ENCODE data around the gene BRCA2. TPM values are rescaled to one million over a fixed set of nuclear protein-coding genes. Genes with fewer than 3 reads are reported as not detected.
"Not testable (repeated sequence)": the region's sequence is repeated elsewhere in the genome, so short reads cannot be mapped to it uniquely, and the experiment has no call there.

Gene BRCA2
- polyA plus RNA-seq, 4 donors = under 0.01 to 3.9 (median 1.2) TPM

DNA sequence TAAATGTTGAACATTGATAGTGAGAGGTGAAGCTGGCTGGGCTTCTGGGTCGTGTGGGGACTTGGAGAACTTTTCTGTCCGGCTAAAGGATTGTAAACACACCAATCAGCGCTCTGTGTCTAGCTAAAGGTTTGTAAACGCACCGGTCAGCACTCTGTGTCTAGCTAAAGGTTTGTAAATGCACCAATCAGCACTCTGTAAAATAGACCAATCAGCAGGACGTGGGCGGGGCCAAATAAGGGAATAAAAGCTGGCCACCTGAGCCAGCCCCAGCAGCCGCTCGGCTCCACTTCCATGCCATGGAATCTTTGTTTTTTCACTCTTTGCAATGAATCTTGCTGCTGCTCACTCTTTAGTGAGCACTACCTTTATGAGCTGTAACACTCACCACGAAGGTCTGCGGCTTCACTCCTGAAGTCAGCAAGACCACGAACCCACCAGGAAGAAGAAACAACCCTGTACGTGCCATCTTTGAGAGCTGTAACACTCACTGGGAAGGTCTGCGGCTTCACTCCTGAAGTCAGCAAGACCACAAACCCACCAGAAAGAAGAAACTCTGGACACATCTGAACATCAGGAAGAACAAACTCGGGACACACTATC lies 35.6 kb downstream of the BRCA2 start:
- H3K4me1 ChIP-seq (ENCODE audit: control insufficient read depth in 3 of 3, insufficient read depth in 2 of 3, low read depth in 1 of 3, low read length in 2 of 3); H3K36me3 ChIP-seq (ENCODE audit: control insufficient read depth in 3 of 3, insufficient read depth in 2 of 3, low read depth in 1 of 3, low read length in 3 of 3); H3K4me3 ChIP-seq (ENCODE audit: low read depth in 1 of 3, low read length in 3 of 3); H3K9me3 ChIP-seq (ENCODE audit: control insufficient read depth in 2 of 2, insufficient read depth in 1 of 2, low read depth in 1 of 2, low read length in 1 of 2); H3K27me3 ChIP-seq (ENCODE audit: control insufficient read depth in 3 of 3, insufficient read depth in 3 of 3, low read length in 3 of 3); H3K27ac ChIP-seq (ENCODE audit: low read depth in 1 of 3, low read length in 2 of 3); DNase-seq; FAIRE-seq: not testable (repeated sequence)
- 91 to 96% (median 95%) methylated on average over 15 of the region's 15 CpGs for WGBS, 3 donors

- H3K27ac ChIP-seq (ENCODE audit: low read depth in 1 of 3, low read length in 2 of 3) = no peak overlapping the region
- H3K27me3 ChIP-seq (ENCODE audit: control insufficient read depth in 3 of 3, insufficient read depth in 3 of 3, low read length in 3 of 3) = no peaks in the 10 kb centered on the region
- H3K4me3 ChIP-seq (ENCODE audit: low read depth in 1 of 3, low read length in 3 of 3) = no peak overlapping the region
- no peaks in the 10 kb centered on the region for H3K4me1 ChIP-seq (ENCODE audit: control insufficient read depth in 3 of 3, insufficient read depth in 2 of 3, low read depth in 1 of 3, low read length in 2 of 3)
- no peak for DNase-seq
- FAIRE-seq = no peak
- peaks cover 0 to 6% (median 0%) of the 10 kb centered on the region in 3 donors for H3K36me3 ChIP-seq (ENCODE audit: control insufficient read depth in 3 of 3, insufficient read depth in 2 of 3, low read depth in 1 of 3, low read length in 3 of 3)
- H3K9me3 ChIP-seq (ENCODE audit: control insufficient read depth in 2 of 2, insufficient read depth in 1 of 2, low read depth in 1 of 2, low read length in 1 of 2) = no peaks in the 10 kb centered on the region
- WGBS, 3 donors = 97 to 100% (median 99%) methylated on average over 1 of the region's 1 CpG
Observed at GRCh38 chr13:32354040-32354439, 38.7 kb downstream of the BRCA2 start.

DNA sequence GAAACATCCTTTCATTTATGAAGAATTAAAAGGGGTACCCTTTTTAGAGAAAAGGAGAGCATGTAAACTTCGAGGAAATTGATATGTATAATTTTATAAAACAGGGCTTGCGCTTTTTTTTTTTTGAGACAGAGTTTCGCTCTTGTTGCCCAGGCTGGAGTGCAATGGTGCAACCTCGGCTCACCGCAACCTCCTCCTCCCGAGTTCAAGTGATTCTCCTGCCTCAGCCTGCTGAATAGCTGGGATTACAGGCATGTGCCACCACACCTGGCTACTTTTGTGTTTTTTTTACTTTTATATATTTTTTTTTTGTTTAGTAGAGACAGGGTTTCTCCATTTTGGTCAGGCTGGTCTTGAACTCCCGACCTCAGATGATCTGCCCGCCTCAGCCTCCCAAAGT lies 40.6 kb downstream of the BRCA2 start:
- FAIRE-seq; DNase-seq; H3K4me1 ChIP-seq (ENCODE audit: control insufficient read depth in 3 of 3, insufficient read depth in 2 of 3, low read depth in 1 of 3, low read length in 2 of 3); H3K4me3 ChIP-seq (ENCODE audit: low read depth in 1 of 3, low read length in 3 of 3); H3K9me3 ChIP-seq (ENCODE audit: control insufficient read depth in 2 of 2, insufficient read depth in 1 of 2, low read depth in 1 of 2, low read length in 1 of 2); H3K27ac ChIP-seq (ENCODE audit: low read depth in 1 of 3, low read length in 2 of 3); H3K36me3 ChIP-seq (ENCODE audit: control insufficient read depth in 3 of 3, insufficient read depth in 2 of 3, low read depth in 1 of 3, low read length in 3 of 3); H3K27me3 ChIP-seq (ENCODE audit: control insufficient read depth in 3 of 3, insufficient read depth in 3 of 3, low read length in 3 of 3): not testable (repeated sequence)
- WGBS, 3 donors = 95 to 99% (median 99%) methylated on average over 8 of the region's 8 CpGs

DNA sequence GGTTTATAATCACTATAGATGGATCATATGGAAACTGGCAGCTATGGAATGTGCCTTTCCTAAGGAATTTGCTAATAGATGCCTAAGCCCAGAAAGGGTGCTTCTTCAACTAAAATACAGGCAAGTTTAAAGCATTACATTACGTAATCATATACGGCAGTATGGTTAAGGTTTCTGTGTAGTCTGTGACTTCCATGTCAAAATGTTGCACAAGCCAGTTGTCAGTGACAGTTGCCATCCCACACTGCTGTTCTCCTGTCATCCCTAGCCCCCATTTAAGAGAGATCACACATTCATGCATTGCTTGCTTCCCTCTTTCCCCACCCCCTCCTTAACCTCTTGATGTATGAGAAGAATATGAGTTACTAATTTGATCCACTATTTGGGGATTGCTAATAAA lies 47.3 kb downstream of the BRCA2 start:
- Histone ChIP-seq H3K27ac (ENCODE audit: low read depth in 1 of 3, low read length in 2 of 3) (no peak overlapping the region), H3K36me3 (ENCODE audit: control insufficient read depth in 3 of 3, insufficient read depth in 2 of 3, low read depth in 1 of 3, low read length in 3 of 3) (peaks cover 0 to 5% (median 0%) of the 10 kb centered on the region in 3 donors), H3K4me3 (ENCODE audit: low read depth in 1 of 3, low read length in 3 of 3) (no peak overlapping the region), H3K27me3 (ENCODE audit: control insufficient read depth in 3 of 3, insufficient read depth in 3 of 3, low read length in 3 of 3) (no peaks in the 10 kb centered on the region), H3K9me3 (ENCODE audit: control insufficient read depth in 2 of 2, insufficient read depth in 1 of 2, low read depth in 1 of 2, low read length in 1 of 2) (no peaks in the 10 kb centered on the region), H3K4me1 (ENCODE audit: control insufficient read depth in 3 of 3, insufficient read depth in 2 of 3, low read depth in 1 of 3, low read length in 2 of 3) (no peaks in the 10 kb centered on the region)
- FAIRE-seq (no peak), DNase-seq (no peak)
- WGBS, 3 donors = 90 to 96% (median 93%) methylated on average over 2 of the region's 2 CpGs

DNA sequence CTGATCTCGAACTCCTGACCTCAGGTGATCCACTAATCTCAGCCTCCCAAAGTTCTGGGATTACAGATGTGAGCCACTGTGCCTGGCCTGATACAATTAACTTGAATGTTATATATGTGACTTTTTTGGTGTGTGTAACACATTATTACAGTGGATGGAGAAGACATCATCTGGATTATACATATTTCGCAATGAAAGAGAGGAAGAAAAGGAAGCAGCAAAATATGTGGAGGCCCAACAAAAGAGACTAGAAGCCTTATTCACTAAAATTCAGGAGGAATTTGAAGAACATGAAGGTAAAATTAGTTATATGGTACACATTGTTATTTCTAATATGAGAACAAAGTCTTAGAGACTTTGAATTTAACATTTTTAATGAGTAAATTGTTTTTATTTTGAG lies 55.5 kb downstream of the BRCA2 start:
- FAIRE-seq (no peak), DNase-seq (no peak)
- H3K4me1 ChIP-seq (ENCODE audit: control insufficient read depth in 3 of 3, insufficient read depth in 2 of 3, low read depth in 1 of 3, low read length in 2 of 3) = no peaks in the 10 kb centered on the region
- H3K9me3 ChIP-seq (ENCODE audit: control insufficient read depth in 2 of 2, insufficient read depth in 1 of 2, low read depth in 1 of 2, low read length in 1 of 2) = peaks cover 0 to 6% of the 10 kb centered on the region in 2 donors
- 97 to 98% (median 98%) methylated on average over 2 of the region's 2 CpGs for WGBS, 3 donors
- no peak overlapping the region for H3K4me3 ChIP-seq (ENCODE audit: low read depth in 1 of 3, low read length in 3 of 3)
- H3K27ac ChIP-seq (ENCODE audit: low read depth in 1 of 3, low read length in 2 of 3) = no peak overlapping the region
- no peaks in the 10 kb centered on the region for H3K27me3 ChIP-seq (ENCODE audit: control insufficient read depth in 3 of 3, insufficient read depth in 3 of 3, low read length in 3 of 3)
- peaks cover 0 to 8% (median 0%) of the 10 kb centered on the region in 3 donors for H3K36me3 ChIP-seq (ENCODE audit: control insufficient read depth in 3 of 3, insufficient read depth in 2 of 3, low read depth in 1 of 3, low read length in 3 of 3)

DNA sequence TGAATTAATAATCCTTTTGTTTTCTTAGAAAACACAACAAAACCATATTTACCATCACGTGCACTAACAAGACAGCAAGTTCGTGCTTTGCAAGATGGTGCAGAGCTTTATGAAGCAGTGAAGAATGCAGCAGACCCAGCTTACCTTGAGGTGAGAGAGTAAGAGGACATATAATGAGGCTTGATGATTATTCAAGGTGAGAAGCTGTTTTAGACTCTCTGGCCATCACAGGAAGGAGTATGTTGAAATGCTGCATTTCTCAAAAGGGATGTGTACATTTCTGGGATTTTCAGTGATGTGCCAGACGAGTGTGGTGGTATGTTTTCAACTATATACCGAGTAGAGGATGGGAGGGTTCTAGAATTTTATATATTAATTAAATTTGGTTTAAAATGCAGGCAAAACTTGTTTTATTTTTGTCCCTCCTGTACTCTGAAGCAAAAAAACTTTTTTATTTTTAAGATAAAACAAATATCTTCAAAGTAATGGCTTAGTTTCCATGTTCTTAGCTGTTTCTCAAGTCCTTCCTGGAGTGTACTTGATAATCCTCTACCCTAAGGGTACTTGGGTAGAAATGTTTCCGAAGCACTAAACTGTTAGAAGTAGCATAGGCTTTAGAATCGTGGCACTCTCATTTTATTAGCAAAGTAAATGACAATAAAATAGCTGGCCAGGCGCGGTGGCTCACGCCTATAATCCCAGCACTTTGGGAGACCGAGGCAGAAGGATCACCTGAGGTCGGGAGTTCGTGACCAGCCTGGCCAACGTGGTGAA lies 61.5 kb downstream of the BRCA2 start:
- FAIRE-seq (no peak), DNase-seq (no peak)
- no peaks in the 10 kb centered on the region for H3K4me1 ChIP-seq (ENCODE audit: control insufficient read depth in 3 of 3, insufficient read depth in 2 of 3, low read depth in 1 of 3, low read length in 2 of 3)
- no peaks in the 10 kb centered on the region for H3K27me3 ChIP-seq (ENCODE audit: control insufficient read depth in 3 of 3, insufficient read depth in 3 of 3, low read length in 3 of 3)
- H3K36me3 ChIP-seq (ENCODE audit: control insufficient read depth in 3 of 3, insufficient read depth in 2 of 3, low read depth in 1 of 3, low read length in 3 of 3) = peaks cover 0 to 6% (median 0%) of the 10 kb centered on the region in 3 donors
- H3K27ac ChIP-seq (ENCODE audit: low read depth in 1 of 3, low read length in 2 of 3) = no peak overlapping the region
- 93 to 97% (median 95%) methylated on average over 13 of the region's 13 CpGs for WGBS, 3 donors
- H3K9me3 ChIP-seq (ENCODE audit: control insufficient read depth in 2 of 2, insufficient read depth in 1 of 2, low read depth in 1 of 2, low read length in 1 of 2) = peaks cover 0 to 6% of the 10 kb centered on the region in 2 donors
- no peak overlapping the region for H3K4me3 ChIP-seq (ENCODE audit: low read depth in 1 of 3, low read length in 3 of 3)

DNA sequence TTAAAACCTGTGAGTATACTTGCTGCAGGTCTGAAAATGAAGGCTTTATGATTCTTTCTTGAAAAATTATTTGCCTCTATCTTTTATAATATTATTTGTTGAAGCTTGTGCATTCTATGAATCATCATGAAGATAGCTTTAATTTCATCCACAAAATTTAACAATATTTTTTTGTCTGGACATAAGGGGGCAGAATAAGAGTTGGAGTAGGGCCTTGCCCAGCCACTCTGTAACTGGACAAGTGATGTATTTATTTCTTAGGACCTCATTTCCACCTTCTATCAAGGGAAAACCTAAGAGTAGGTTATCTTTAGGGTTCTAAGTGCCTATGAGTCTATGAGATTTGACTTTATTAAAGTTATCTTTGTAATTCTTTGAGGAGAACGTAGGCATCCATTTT lies 62.7 kb downstream of the BRCA2 start:
- FAIRE-seq = no peak
- WGBS, 3 donors = 89 to 98% (median 94%) methylated on average over 1 of the region's 1 CpG
- H3K36me3 ChIP-seq (ENCODE audit: control insufficient read depth in 3 of 3, insufficient read depth in 2 of 3, low read depth in 1 of 3, low read length in 3 of 3) = peaks cover 0 to 6% (median 0%) of the 10 kb centered on the region in 3 donors

GRCh38 chr13:32381539-32381938 lies 66.2 kb downstream of the BRCA2 start:
- FAIRE-seq (no peak), DNase-seq (peak; percentile 48 to 62)
- no peak overlapping the region for H3K27ac ChIP-seq (ENCODE audit: low read depth in 1 of 3, low read length in 2 of 3)
- no peaks in the 10 kb centered on the region for H3K36me3 ChIP-seq (ENCODE audit: control insufficient read depth in 3 of 3, insufficient read depth in 2 of 3, low read depth in 1 of 3, low read length in 3 of 3)
- H3K4me1 ChIP-seq (ENCODE audit: control insufficient read depth in 3 of 3, insufficient read depth in 2 of 3, low read depth in 1 of 3, low read length in 2 of 3) = no peaks in the 10 kb centered on the region
- no peak overlapping the region for H3K4me3 ChIP-seq (ENCODE audit: low read depth in 1 of 3, low read length in 3 of 3)
- H3K9me3 ChIP-seq (ENCODE audit: control insufficient read depth in 2 of 2, insufficient read depth in 1 of 2, low read depth in 1 of 2, low read length in 1 of 2) = no peaks in the 10 kb centered on the region
- 68 to 71% (median 68%) methylated on average over 3 of the region's 3 CpGs for WGBS, 3 donors
- H3K27me3 ChIP-seq (ENCODE audit: control insufficient read depth in 3 of 3, insufficient read depth in 3 of 3, low read length in 3 of 3) = no peaks in the 10 kb centered on the region

More for the DNA sequence above, 62.7 kb downstream of the BRCA2 start:
- H3K4me1 ChIP-seq (ENCODE audit: control insufficient read depth in 3 of 3, insufficient read depth in 2 of 3, low read depth in 1 of 3, low read length in 2 of 3) = no peaks in the 10 kb centered on the region
- H3K27me3 ChIP-seq (ENCODE audit: control insufficient read depth in 3 of 3, insufficient read depth in 3 of 3, low read length in 3 of 3) = no peaks in the 10 kb centered on the region
- DNase-seq = no peak
- no peak overlapping the region for H3K4me3 ChIP-seq (ENCODE audit: low read depth in 1 of 3, low read length in 3 of 3)
- peaks cover 0 to 6% of the 10 kb centered on the region in 2 donors for H3K9me3 ChIP-seq (ENCODE audit: control insufficient read depth in 2 of 2, insufficient read depth in 1 of 2, low read depth in 1 of 2, low read length in 1 of 2)
- H3K27ac ChIP-seq (ENCODE audit: low read depth in 1 of 3, low read length in 2 of 3) = no peak overlapping the region
